ENCODE data around the gene KCNQ1.

DNA sequence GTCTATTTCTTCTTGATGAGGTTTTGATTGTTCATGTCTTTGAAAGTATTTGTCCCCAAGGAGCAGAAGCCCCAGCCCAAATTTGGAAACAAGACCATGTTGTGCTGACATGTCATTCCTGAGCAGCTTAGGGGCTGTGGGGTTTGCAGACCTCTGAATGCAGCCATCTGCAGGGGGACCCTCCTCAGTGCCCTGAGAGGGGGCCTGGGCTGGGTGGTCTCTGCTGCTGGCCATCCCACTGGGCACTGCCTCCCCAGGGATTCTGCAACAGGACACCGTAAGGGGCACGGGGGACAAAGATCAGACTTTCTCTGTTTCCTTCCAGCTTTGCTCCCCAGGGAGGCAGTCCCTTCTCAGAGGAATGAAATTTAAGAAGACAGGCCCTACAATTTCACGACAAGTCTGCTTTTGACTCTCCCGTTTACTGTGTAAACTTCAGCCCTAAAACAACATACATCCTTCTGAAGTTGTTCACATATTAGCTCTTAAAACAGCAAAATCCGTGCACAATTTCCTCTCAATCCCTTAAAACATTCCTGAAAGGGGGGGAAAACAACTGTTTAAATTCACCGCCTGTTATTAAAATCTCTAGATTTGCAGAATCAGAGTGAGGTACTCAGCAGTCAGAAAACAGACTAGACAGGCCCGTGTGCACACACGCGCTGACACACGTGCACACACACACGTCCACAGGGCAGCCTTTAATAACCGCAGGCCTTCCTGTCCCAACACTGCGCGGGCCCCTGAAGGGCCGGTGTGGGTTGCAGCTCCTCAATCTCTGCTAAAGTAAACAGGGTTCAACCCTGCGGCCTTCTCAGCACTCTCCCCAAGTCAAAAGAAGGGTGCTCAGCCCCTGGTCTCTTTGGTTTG lies 109.8 kb downstream of the KCNQ1 start:
- TF ChIP-seq EP300 (IDR thresholded peaks at IDR 0.05) (no peak), POLR2AphosphoS5 (IDR thresholded peaks at IDR 0.05) (no peak), POLR2A (IDR thresholded peaks at IDR 0.05) (no peak)

Measured in sigmoid colon (tissue), 4 donors.